Upper lobe of left lung (tissue), 4 donors: ENCODE measurements around the gene FLACC1.

Experiments used
- CTCF ChIP-seq, 6 experiments: fragments of 450-650 bp in 4 of 6; fragments of 200-600 bp in 2 of 6; sonication (generic) in 2 of 6; IDR thresholded peaks; one replicate each; pipeline ENCODE4 v1.5.1; 2016 to 2019; ENCODE audit warnings: antibody characterized with exemption in 6 of 6
- POLR2A ChIP-seq, 4 donors: fragments of 450-650 bp; IDR thresholded peaks; one replicate each; pipeline ENCODE4 v1.5.1; 2016 to 2017; ENCODE audit warnings: antibody characterized with exemption in 4 of 4, mild to moderate bottlenecking in 2 of 4

GRCh38 chr2:201258666-201259615 is 98.2 kb downstream of the FLACC1 start:
- TF ChIP-seq CTCF (IDR thresholded peaks at IDR 0.05) (no peak), POLR2A (IDR thresholded peaks at IDR 0.05) (no peak)
